GM21825 (cell line): ENCODE results near the gene PLOD3.

ENCODE experiments used
- ATAC-seq: cut with Tn5 transposase; IDR thresholded peaks from one replicate; pipeline ENCODE4 v1.9.1; 2021; ENCODE audit warnings: mild to moderate bottlenecking, moderate library complexity; ENCODE audit not compliant: unreplicated experiment

Gene PLOD3

DNA sequence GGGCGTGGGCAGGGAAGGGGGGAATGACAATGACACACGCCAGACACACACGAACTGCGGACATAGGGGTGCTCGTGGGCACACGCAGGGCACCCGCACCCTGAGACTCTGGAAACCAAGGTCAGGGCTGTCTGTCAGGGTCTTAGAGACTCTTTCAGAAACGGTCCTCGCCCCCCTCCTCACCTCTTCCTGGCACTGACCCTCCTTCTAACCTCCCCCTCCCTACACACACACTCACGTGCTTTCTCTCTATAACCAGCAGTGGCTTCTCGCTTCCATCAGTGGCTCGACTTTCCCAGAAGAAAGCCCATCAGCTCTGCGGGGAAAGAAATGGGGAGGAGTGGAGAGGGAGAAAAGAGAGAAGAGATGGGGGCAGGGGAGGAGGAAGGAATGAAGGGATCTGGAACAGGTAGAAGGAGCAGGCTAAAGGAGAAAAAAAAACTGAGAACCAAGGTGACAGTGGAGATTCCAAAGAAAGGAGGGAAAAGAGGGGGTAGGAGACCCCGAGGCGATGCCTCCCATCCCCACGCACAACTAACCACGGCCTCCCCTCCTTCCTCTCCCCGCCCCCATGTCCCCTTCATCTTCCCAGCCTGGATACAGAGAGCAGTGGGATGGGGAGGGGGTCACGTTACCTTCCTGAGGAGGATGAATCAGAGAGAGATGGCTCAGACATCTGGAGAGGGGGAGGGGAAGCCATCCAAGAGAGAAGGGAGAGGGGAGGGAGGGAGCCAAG is 50.3 kb downstream of the PLOD3 start:
- no peak for ATAC-seq

DNA sequence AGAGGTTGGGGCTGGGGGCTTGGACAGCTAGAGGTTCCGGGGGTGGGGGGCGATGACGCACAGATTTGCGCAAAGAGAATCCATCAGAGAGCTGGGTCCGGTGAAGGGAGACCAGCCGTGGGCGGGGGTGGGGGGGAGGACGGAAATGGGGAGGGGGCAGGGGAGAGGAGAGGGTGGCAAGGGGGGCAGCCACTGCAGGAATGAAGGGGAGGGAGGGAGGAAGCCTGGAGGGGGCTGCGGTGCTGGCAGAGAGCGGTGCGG is 50.8 kb downstream of the PLOD3 start:
- no peak for ATAC-seq

DNA sequence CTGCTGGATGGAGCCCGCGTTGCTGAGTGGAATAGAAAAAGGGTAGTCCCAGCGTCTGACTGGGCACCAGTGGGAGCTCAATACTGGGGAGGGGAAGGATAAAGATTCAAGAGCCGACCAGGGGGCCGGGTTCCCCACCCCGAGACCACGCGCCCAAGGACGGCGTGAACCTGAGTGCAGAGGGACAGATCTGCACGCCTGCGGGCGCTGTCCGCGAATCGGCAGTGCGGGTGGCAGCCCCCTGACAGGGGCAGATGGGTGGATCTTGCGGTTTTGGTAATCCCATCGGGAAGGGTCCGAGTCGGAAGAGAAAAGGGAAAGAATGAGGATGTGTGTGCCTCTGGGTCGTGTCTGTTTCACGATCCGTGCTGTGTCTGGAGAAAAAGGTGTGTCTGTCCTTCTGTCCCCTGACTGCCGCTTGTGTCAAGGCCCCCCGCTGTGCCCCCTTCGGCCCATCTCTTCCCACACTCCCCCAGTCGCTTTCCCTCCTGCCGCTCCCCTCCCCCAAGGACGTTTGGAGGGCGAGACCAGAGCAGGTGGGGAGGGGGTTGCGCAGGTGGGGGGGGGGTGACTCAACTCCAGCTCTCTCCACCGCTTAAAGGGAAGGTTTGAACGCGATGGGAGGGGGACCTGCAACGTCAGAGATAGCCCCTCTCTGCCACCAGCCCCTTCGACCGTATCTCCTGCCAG is 51.3 kb downstream of the PLOD3 start:
- ATAC-seq, result no peak

DNA sequence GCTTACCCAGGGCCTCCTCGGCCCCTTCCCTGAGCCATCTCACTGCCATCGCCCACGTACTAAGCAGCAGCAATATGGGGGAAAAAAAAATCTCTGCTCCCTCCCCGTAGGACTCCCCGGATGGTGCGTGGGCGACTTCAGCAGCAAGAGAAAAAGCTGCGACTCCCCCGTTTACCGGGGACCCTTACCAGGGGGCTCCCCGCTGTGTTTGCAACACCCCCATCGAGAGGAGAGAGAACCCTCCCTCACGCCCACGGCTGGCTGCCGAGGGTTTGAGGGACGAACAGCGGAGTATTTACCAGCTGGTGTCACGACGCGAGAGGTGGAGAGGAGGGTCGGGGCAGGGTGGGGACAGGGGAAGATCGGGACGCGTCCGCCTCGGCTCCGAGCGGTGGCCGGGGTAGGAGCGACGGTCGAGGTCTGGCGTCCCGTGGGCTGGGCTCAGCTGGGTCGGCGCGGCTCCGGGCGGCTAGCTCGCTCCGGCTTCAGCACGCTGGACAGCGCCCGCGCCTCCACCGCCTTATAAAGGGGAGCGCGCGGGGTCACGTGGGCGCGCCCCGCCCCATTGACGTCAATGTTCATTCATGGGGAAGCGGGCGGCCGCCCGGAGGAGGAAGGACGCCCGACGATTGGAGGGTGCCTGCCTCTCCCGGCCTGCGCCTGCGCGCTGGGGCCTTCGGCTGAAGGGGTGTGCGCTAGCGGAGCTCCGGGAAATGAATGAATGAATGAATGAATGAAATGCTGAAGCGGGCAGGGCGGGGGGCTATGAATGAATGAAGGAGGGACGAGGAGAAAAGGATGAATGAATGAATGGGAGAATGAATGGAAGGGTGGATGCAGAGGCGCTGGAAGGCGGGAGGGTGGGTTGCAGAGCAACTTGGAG is 52.1 kb downstream of the PLOD3 start, which contains the start of gene VGF:
VGF (minus strand) TSS at position 495 of the 883 bp plus-strand sequence. CDS start 726 bp downstream, outside the sequence.
- peak; percentile 62 for ATAC-seq

DNA sequence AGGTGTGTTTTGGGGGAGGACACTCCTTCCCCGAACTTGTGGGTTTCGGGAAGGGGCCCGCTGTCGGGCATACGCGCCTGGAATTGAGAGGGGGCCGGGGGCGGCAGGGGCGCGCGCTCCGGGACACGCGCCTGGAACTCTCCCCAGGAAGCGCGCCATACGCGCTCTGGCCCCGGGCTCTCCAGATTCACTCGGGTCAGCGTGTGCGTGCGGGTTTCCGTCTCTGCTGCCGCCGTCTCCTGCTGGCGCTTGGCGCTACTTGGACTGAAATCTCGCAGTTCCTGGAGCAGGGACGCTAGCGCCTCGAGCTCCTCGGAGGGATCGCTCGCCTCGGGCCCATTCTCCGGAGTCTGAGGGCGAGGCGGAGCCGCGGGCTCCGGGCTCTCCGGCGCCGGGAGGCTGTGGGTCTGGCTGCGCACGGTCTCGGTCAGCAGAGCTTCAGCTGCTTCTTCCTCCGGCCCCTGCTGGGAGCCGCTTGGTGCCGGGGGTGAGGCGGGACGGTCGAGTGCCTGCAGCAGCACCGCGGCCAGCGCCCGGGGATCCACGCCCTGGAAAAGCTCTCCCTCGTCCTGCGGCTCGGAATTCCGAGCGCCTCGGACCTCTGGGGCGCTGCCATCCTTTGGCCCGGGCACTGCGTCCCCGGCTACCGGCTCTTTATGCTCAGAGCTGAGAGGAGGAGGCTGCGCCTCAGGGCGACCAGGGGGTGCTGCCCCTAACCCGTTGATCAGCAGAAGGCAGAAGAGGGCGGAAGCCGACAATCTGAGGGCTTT is 53.1 kb downstream of the PLOD3 start:
- ATAC-seq, result no peak

DNA sequence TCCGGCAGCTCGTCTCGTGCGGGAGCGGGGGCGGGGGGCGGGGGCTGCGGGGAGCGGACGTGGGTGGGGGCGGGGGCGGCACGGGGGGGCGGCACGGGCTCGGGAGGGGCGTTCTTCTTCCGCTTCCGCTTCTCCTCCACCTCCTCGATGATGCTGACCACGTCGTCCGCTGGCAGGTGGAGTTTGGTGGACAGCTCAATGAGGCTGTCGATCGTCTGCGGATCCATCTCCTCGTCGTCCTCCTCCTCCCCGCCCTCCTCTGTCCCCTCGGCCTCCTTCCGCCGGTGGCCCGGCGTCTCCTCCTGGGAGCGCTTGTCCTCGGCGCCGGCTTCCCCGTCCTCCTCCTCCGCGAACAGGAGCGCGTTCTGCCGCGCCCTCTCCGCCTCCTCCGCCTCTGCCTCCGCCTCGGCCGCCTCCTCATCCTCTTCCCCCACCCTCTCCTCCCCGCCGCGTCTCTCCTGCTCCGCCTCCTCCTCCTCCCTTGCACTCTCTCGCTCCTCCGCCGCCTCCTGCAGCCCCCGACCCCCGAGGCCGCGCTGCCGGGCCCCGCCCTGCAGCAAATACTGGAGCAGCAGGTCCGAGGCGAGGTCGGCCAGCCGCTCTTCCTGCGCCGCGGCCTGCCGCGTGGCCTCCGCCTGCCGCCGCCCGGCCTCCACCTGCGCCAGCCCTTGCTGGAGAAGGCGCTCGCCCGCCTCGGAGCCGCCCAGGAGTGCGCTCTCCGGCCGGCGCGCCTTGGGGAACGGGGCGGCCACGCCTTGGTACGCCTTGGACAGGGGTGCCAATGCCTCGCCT is 53.9 kb downstream of the PLOD3 start:
- no peak for ATAC-seq

DNA sequence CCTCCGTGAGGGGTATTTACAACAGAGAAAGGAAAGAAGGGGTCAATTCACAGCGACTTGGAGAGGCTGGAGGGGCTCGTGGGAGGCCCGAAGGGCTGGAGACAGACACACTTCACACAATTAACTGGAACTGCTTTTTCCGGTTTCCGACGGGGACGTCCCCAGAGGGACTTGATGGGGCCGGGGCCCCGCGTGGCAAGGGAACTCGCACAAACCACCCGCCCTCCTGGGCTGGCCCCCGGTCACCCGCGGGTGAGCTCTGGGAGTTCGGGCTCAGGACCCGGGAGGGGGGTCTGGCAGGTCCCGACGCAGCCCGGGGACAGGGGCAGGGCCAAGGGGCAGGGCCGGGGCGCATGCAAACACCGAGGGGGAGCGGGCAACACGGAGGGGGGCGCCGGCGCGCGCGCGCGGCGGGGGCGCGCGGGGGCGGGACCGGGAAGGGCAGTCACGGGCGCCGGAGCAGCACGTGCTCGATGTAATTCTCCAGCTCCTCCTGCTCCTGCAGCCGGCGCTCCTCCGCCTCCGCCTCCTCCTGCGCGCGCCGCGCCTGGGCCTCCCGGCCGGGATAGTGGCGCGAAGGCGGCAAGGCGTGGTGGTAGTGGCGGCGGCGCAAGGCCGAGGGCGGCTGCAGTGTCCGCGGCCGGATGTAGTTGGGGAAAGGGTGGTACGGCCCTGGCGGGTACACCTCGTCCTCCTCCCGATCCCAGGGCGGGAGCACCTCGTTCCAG is 54.7 kb downstream of the PLOD3 start:
- ATAC-seq, result no peak

DNA sequence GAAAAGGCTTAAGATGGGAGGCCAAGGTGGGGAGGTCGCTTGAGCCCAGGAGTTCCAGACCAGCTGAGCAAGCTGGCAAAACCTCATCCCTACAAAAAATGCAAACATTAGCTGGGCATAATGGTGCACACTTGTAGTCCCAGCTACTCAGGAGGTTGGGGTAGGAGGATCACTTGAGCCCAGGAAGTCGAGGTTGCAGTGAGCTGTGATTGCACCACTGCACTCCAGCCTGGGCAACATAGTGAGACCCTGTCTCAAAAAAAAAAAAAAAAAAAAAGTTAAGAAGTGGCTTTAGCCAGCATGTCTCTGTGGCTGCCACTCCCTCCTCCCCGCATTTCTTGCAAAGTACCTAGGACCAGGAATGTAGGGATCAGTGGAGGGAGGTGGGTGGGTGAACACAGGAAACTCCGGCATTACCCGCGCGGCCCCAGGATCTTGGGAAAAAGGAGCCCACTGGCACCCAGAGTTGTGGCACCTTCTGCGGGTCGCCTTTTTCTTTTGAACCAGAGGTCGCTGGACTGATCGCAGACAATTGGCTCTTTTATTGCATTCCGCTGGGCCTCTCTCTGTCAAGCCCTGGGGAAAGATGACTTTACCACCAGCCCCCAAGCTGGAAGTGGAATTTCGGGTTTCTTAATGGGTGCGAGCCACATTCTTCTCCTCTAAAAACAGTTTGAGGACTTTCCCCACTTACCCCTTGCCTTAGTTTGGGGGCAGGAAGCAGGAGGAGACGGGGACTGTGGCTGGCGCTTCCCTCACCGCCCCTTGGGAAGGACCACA is 55.5 kb downstream of the PLOD3 start:
- no peak for ATAC-seq

DNA sequence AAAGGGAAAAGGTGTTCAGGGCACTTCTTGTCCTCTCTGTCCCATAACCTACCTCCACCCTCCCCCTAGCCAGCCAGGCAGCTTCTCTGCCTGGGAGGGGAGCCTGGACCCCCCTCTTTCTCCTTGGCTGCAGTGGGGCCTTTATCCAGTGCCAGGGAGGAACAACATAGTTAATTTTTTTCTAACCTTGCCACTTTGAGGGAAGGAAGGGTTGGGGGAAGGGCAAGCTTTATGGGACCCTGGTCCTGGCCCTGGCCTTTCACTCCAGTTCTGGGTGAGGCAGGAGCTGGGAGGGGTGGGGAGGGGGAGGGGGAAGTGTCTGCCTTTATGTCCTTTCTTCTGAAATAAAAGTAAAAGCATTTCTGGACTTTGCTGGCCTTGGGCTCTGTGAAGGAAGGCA is 56.5 kb downstream of the PLOD3 start:
- no peak for ATAC-seq

DNA sequence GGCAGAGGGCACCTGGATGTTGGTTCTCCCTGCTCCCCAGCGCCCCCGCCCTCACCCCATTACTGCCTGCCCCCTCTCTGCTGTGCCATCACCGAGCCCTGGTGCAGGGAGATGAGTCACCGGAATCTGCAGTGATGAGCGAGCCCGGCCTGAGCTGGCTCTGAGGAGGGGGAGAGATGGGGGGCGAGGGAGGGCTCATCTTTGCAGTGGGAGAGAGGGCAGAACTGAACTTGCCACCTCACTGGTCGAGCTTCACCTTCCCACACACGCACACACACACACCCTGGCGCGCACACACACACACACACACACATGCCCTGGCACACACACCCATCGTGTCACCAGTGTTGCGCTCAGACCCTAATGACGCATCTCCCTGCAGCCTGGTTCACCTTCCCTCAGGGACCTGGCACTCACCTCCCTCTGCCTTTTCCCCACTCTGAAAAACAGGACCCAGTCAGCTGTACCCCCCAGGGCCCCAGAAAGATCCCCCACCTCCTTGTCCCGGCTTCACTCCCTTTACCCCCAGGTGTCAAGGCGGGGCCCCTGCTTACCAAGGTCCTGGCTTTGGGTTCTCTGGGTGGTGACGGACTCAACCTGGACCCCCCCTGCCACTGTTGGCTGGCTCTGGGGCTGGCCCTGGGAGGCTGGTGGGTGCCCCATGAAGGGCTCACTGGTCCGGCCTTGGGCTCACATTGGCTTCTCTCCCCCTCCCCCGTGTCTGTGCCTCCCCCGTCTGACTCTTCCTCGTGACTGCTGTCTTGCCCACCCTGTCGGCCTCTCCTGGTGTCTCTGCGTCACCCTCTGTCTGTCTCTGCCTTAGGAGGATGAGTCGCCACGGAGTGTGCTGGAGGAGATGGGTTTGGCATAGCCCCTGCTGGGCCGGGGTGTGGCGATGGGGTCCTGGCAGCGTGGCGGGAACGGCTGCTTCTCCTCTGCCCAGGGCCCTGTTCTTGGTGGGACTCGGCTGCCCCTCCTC is 57.4 kb downstream of the PLOD3 start:
- no peak for ATAC-seq

DNA sequence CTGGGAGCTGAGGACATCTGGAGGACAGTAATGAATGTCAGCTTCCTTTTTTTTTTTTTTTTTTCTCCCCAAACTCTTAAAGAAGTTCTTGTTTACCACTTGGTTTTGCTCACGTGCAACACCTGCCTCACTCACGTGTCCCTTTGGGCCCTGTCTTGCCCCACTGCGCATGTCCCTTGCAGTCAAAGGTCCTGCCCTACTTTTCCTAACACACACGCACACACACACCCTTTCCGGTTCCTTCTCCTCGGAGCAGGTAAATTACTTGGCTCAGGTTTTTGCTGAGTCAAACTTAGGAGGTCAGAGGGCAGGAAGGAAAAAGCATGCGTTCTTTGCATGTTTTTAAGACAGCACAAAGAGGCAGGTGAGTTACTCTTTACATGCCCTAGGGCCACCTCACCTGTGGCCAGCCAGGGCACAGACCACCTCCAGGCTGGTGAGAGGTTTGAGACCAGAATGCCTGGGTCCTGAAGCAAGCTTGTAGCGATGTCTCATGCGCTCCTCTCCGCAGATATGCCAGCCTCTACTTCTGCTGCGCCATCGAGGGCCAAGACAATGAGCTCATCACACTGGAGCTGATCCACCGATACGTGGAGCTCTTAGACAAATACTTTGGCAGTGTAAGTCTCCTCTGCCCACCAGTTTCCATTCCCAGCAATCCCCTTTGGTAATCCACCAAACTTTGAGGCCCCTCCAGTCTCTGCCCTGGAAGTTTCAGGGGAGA is 60.4 kb downstream of the PLOD3 start:
- no peak for ATAC-seq

DNA sequence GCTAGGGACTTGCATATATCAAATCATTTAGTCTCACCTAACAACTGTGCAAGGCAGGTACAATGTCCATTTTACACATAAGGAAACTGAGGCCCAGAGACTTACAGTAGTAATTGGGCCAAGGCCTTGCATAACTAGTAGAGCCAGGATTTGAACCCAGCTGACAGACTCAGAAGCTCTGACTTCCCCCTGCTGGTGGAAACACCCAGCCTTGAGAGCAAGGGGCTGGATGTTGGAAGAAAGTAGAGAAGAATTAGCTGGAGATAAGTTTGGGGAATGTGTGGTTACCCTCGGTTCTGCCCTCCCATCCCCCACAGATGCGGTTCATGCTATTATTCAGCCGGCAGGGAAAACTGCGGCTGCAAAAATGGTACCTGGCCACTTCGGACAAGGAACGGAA is 61.1 kb downstream of the PLOD3 start:
- ATAC-seq, result no peak
